Stimulated activated naive B cell treated with anti-CD40 and anti-IgM and Interleukin-4, amounts not matched to agents 10 μg/mL and 1 μg/mL and 100 μg/mL, for 72 hours (primary cell): ENCODE measurements around the gene ACTL6B.

Experiments
- ATAC-seq, 2 donors: fragments of 150-1000 bp; cut with Tn5 transposase; replicated peaks; 2 replicates each; pipeline ENCODE4 v1.10.0; 2021; ENCODE audit warnings: moderate library complexity in 1 of 2
- DNase-seq: peaks from one replicate; pipeline ENCODE4 v3.0.0; 2021
- H3K27ac Mint-ChIP-seq: one replicate; pipeline ENCODE4 v1.8.0; 2022; ENCODE audit warnings: mild to moderate bottlenecking, mixed read lengths
- H3K27me3 Mint-ChIP-seq, 2 donors: one replicate each; pipeline ENCODE4 v1.8.0; 2022; ENCODE audit warnings: mixed read lengths in 2 of 2
- H3K36me3 Mint-ChIP-seq, 2 donors: one replicate each; pipeline ENCODE4 v1.8.0; 2022; ENCODE audit warnings: mixed read lengths in 2 of 2, mild to moderate bottlenecking in 1 of 2
- H3K4me1 Mint-ChIP-seq, 2 donors: one replicate each; pipeline ENCODE4 v1.8.0; 2022; ENCODE audit warnings: mixed read lengths in 2 of 2, mild to moderate bottlenecking in 1 of 2
- H3K4me3 Mint-ChIP-seq, 2 donors: one replicate each; pipeline ENCODE4 v1.8.0; 2022; ENCODE audit warnings: mild to moderate bottlenecking in 2 of 2, mixed read lengths in 2 of 2, moderate library complexity in 1 of 2
- H3K9me3 Mint-ChIP-seq, 2 donors: one replicate each; pipeline ENCODE4 v1.8.0; 2022; ENCODE audit warnings: mixed read lengths in 2 of 2, mild to moderate bottlenecking in 1 of 2

The ACTL6B gene

DNA sequence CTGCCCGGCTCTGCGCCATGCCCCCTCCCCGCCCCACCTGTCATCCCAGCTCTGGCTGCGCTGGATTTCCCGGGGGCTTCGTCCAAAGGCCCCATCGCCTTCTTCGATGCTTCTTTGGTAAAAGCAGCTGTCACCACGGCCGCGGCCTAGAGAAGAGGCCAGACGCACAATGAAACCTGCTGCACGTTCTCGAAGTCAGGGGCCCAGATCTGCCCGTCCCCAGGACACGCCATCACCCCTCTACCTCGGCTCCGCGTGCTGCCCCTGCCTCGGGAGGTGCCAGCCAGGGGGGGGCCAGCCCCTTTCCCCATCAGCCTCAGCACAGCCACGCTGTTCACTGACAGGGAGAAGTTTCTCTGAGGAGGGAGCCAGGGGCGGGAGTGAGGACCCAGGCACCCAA is 31.0 kb upstream of the ACTL6B start:
- H3K27me3 Mint-ChIP-seq, result no peaks in the 10 kb centered on the region
- DNase-seq (no peak), ATAC-seq (no peak)
- H3K4me3 Mint-ChIP-seq, result no peak overlapping the region
- peaks cover 20 to 40% of the 10 kb centered on the region in 2 donors for H3K36me3 Mint-ChIP-seq
- H3K4me1 Mint-ChIP-seq, result peaks cover 28 to 35% of the 10 kb centered on the region in 2 donors
- no peaks in the 10 kb centered on the region for H3K9me3 Mint-ChIP-seq
- no peak overlapping the region for H3K27ac Mint-ChIP-seq

DNA sequence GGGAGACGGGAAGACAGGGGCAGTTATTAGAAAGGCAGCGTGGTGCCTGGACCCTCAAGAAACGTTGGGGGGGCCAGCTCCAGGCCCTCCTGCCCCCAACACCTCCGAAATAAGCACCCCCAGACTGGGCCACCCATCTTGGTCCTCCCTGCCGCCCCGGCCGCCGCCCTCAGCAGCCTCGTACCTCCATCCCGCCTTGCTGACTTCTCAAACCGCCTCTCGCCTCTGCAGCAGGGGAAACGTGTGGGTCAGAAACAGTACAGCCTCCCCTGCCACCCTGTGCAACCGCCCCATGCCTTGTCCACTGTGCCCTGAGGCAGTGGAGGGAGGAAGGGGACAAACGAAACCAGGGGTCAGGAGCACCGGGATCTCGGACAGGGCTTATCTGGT is 30.6 kb upstream of the ACTL6B start:
- Mint-ChIP-seq H3K4me1 (peaks cover 25 to 33% of the 10 kb centered on the region in 2 donors), H3K36me3 (peaks cover 20 to 39% of the 10 kb centered on the region in 2 donors), H3K9me3 (no peaks in the 10 kb centered on the region), H3K4me3 (no peak overlapping the region), H3K27me3 (no peaks in the 10 kb centered on the region), H3K27ac (peak overlapping the region; percentile 86)
- DNase-seq, result no peak
- no peak for ATAC-seq

DNA sequence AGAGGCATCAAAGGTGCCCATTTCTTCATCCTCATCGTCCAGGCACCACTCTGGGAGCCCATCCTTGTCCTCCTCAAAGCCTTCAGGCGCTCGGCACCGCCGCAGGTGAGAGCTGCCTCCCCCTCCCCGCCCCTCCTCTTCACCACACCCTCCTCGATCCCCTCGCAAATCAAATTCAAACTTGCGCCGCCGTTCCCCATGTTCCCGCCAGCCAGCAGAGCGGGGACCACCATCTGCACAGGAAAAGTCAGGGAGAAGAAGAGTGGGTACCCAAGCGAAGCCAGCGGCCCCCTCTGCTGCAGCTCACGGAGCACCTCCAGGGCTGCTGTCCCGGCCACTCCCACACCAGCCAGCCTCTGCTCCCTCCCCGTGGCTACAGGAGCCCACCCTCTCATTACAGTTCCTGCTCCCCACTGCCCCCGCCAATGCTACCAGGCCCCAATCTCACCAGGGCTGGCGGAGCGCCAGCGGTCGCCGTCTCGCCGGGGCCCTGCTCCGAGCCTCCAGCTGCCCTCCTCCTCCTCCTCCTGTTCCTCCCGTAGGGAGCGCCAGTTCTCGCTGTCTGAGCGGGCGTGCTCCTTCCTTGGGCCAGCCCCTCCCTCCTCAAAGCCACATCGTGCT is 30.1 kb upstream of the ACTL6B start:
- peaks cover 22 to 34% of the 10 kb centered on the region in 2 donors for H3K4me1 Mint-ChIP-seq
- H3K4me3 Mint-ChIP-seq, result no peak overlapping the region
- no peak overlapping the region for H3K27ac Mint-ChIP-seq
- H3K27me3 Mint-ChIP-seq, result no peaks in the 10 kb centered on the region
- H3K36me3 Mint-ChIP-seq, result peaks cover 24 to 41% of the 10 kb centered on the region in 2 donors
- DNase-seq (no peak), ATAC-seq (no peak)
- H3K9me3 Mint-ChIP-seq, result no peaks in the 10 kb centered on the region

DNA sequence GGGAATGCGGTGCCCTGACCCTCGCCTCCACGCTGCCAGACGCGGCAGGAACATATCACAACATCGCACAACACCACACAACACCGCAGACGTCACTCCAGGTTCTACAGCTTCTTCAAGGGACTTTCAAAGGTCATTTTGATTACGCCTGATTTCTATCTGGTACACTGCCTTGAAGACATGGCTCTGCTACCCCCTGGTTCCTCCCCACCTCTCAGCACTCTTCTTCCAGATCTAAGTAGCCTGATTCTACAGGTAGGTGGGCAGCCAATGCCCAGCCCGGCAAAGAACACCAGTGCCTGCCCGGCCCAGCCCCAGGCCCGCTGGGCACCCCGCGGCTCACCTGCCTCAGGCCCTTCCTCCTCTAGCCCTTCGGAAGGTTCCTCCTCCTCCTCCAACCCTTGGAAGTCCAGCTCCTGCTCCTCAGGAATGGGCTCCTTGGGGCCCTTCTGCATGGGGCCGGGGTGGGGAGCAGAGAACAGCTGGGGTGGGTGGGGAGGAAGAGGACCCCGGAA is 29.4 kb upstream of the ACTL6B start:
- H3K4me3 Mint-ChIP-seq, result no peak overlapping the region
- no peaks in the 10 kb centered on the region for H3K9me3 Mint-ChIP-seq
- peaks cover 19 to 35% of the 10 kb centered on the region in 2 donors for H3K4me1 Mint-ChIP-seq
- no peak for DNase-seq
- H3K27me3 Mint-ChIP-seq, result no peaks in the 10 kb centered on the region
- ATAC-seq, result no peak
- peaks cover 24 to 41% of the 10 kb centered on the region in 2 donors for H3K36me3 Mint-ChIP-seq
- H3K27ac Mint-ChIP-seq, result peak overlapping the region; percentile 67

DNA sequence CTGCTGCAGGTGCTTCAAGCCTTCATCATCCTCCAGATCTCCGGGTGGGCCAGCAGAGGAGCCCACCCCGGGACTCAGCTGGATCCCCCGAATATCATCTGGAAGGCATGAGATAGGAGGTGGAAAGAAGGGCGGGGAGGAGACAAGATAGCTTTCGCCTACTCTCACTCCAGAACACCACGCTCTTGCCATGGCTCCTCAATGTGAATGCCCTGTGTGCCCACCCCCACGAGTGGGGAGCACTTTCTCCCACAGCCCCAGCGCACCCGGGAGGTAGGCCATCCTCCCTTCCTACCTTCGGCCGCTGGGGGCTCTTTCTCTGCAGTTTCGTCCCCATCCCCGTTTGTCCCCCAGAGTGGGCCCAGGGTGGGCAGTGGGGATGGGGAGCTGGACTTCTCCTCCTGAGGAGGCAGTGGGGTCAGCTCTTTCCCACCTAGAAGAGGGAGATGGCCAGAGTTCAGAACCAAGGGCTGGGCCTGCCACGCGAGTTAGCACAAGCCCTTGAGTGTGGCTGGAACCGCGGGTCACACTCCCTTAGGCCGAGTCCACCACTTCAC is 28.9 kb upstream of the ACTL6B start:
- DNase-seq (no peak), ATAC-seq (no peak)
- Mint-ChIP-seq H3K4me1 (peaks cover 19 to 39% of the 10 kb centered on the region in 2 donors), H3K27ac (peak overlapping the region; percentile 67), H3K4me3 (no peak overlapping the region), H3K9me3 (no peaks in the 10 kb centered on the region), H3K27me3 (no peaks in the 10 kb centered on the region), H3K36me3 (peaks cover 26 to 46% of the 10 kb centered on the region in 2 donors)

DNA sequence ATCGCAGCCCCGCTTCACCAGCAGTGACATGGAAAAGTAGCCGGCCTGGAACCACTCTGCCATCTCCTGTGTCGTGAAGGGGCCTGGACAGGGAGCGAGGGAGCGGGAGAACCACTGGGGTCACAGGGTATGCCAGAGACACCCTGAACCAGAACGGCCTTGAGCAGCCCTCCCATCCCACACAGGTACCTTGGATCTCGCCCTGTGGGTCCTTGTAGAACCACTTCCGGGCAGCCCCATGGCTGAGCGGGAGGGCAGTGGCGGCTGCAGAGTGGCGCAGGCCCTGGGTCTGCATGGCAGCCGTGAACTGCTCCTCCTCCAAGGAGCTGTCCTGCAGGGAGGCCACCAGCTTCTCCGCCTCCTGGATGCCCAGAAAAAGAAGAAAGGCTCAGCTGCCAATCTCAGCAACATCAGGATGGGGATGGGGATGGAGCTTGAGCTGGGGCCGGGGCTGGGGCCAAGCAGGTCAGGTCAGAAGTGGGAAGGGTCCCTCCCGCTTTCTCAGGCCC is 28.3 kb upstream of the ACTL6B start:
- DNase-seq (no peak), ATAC-seq (no peak)
- no peaks in the 10 kb centered on the region for H3K9me3 Mint-ChIP-seq
- H3K27ac Mint-ChIP-seq, result no peak overlapping the region
- peaks cover 29 to 49% of the 10 kb centered on the region in 2 donors for H3K36me3 Mint-ChIP-seq
- H3K4me3 Mint-ChIP-seq, result no peak overlapping the region
- peaks cover 15 to 39% of the 10 kb centered on the region in 2 donors for H3K4me1 Mint-ChIP-seq
- no peaks in the 10 kb centered on the region for H3K27me3 Mint-ChIP-seq

DNA sequence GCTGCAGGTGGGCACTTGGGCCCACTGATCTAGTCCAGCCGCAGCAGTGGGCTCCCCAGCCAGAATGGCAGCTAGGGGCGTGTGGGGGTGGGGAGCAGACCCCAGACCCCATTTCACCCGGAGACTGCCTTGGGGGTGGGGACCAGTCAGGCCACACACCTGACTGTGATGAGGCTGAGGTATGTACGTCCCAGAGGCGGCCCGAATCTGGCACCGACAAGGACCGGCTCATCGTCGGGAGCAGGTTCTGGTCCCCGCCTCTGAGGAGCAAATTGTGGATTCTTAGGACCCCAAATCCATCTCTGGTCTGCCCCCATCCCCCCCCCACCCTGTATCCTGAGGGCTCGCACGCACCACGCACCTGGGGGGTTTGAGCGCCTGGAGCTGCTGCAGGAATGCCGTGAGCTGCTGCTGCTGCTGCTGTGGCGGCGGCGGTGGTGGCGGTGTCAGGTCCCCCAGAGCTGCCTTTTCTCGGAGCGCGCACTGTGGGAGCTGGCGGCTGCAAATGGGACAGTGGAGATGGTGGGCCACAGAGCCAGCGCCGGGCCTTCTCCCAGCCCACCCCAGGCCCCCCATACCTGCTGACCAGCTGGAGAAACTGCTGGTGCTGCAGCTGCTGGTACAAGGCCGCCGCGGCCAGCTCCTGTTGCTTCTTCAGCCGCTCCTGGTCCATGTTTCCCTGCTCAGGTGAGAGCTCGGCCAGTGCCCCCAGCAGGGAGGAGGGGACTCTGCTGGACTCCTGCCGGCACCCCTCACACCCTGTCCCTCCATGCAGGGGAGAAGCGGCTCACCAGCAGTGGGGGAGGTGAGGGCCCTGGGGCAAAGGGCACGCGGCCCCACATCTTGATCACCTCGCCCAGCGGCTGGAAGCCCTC is 27.6 kb upstream of the ACTL6B start:
- H3K4me1 Mint-ChIP-seq, result peaks cover 9 to 38% of the 10 kb centered on the region in 2 donors
- H3K36me3 Mint-ChIP-seq, result peaks cover 32 to 47% of the 10 kb centered on the region in 2 donors

DNA sequence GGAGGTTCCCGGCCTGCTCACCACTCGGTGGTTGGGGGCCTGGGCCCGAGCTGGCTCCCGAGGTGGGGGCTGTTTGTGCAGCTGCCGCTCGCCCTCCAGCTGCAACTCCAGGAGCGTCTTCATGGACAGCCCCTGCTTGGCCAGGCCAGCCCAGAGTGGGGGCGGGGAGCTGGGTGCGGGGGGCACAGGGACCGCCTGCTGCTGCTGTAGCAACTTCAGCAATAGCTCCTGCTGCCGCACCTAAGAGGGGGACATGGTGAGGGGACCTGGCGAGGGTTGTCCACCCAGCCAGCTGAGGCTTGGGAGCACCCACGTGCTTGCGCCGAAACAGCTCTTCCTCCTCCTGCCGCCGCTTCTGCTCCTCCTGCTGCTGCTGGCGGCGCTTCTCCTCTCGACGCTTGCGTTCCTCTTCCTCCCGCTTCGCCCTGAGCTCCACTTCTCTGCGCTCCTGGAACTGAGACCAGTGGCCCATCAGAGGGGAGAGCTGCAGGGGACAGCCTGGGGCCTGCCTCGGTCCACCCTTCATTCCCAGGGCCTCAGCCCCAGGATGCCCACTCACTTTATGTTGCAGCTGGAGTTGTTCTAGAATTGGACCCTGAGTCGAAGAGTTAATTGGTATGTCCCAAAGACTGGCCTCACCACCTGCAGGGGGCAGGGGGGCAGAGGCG is 26.9 kb upstream of the ACTL6B start:
- peaks cover 7 to 37% of the 10 kb centered on the region in 2 donors for H3K4me1 Mint-ChIP-seq
- no peak overlapping the region for H3K4me3 Mint-ChIP-seq
- peaks cover 37 to 47% of the 10 kb centered on the region in 2 donors for H3K36me3 Mint-ChIP-seq
- DNase-seq, result no peak
- H3K27me3 Mint-ChIP-seq, result no peaks in the 10 kb centered on the region
- ATAC-seq, result no peak
- peak overlapping the region; percentile 82 for H3K27ac Mint-ChIP-seq
- no peaks in the 10 kb centered on the region for H3K9me3 Mint-ChIP-seq

More for the DNA sequence above, 27.6 kb upstream of the ACTL6B start:
- ATAC-seq (no peak), DNase-seq (no peak)
- H3K27ac Mint-ChIP-seq, result peak overlapping the region; percentile 82
- no peaks in the 10 kb centered on the region for H3K9me3 Mint-ChIP-seq
- no peak overlapping the region for H3K4me3 Mint-ChIP-seq
- no peaks in the 10 kb centered on the region for H3K27me3 Mint-ChIP-seq

DNA sequence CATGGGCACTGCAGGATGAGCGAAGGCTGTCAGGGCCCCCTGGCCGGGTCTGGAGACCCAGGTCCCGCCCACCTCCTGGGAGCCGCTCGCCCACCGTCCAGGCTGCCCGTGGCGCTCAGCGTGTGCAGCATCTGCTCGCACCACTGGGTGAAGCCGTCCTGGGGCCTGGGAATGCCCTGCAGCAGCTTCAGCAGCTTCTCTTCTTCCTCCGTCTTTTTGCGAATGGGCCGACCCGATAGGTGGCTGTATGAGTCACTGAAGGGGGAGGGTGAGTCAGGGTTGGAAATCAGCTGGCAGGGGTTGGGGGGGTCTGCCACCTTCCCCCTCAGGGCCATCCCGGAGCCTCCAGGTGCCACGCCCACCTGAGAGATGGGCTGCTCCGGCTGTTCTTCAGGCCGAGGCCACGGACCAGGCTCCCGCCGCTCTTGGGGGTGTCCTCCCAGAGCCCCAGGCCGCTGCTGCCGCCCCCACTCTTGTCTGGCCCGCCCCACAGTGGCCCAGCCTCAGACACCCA is 26.0 kb upstream of the ACTL6B start:
- ATAC-seq, result no peak

DNA sequence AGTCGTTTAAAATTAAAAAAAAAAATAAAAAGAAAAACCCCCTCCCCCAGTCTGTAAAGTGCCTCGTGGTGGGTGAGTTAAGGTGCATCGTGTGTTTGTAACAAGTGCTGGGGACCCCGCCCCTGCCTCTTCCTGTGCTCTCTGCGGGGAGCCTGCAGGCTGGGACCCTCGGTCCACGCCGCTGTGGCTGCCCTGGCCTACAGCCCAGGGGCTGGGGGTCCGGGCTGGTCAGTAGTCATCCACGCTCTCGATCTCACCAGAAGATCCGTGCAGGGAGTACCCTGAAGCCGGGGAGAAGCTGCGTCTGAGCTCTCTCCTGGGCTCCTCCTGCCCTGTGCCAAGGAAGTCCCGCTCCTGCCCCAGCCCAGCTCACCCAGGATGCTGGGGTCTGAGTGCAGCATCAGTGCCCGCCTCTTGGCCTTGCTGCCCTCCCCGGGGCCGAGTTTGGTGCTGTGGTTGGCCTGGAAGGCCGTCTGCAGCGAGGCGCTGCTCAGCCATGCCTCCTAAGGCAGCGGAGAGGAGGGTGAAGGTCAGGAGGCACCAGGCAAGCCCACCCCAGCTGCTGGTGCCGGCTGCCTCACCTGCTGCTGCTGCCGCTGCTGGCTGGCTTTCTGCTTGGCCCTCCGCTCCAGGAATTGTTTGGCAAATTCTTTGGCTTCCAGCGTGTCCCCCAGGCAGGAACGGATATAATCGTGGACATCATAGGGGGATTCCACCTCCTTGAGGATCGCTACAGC is 25.4 kb upstream of the ACTL6B start:
- H3K27ac Mint-ChIP-seq, result peak overlapping the region; percentile 51
- H3K36me3 Mint-ChIP-seq, result peaks cover 35 to 46% of the 10 kb centered on the region in 2 donors
- DNase-seq (no peak), ATAC-seq (no peak)
- peaks cover 10 to 39% of the 10 kb centered on the region in 2 donors for H3K4me1 Mint-ChIP-seq
- H3K9me3 Mint-ChIP-seq, result no peaks in the 10 kb centered on the region
- H3K4me3 Mint-ChIP-seq, result no peak overlapping the region
- H3K27me3 Mint-ChIP-seq, result no peaks in the 10 kb centered on the region

More for the DNA sequence above, 26.0 kb upstream of the ACTL6B start:
- Mint-ChIP-seq H3K27me3 (no peaks in the 10 kb centered on the region), H3K9me3 (no peaks in the 10 kb centered on the region), H3K4me3 (no peak overlapping the region), H3K27ac (peak overlapping the region; percentile 31), H3K4me1 (peaks cover 9 to 38% of the 10 kb centered on the region in 2 donors), H3K36me3 (peaks cover 36 to 46% of the 10 kb centered on the region in 2 donors)
- no peak for DNase-seq

DNA sequence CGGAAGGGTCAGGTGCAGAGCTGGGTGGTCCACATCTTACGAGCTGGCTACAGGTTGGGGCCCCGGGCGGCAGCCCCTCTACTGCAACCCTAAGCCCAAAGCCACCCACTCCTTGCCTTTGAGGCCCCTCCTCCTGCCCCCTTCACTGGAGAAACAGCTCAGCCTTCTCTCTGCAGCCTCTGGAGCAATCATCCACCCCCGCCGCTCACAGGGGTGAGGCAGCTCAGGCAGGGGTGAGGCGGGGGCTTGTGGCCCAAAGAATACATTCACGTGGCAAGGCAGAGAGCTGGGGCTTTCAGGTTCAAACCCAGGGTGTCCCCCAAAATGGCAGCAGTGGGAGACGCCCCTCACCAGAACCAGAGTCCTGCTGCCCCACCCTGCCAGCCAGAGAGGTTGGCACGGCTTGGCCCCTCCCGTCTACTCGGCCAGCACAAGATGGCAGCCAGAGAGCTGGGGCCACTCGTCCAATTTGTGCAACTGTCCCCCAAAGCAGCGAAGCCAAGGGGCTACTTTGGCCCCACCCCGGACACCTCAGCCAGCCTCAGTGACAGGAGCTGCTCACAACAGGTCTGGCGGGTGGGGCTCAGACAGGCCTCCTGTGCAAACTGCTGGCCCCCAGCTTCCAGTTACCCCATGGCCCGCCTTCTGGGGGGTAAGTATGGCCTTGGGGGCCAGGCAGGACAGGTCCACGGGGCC is 24.5 kb upstream of the ACTL6B start:
- Mint-ChIP-seq H3K9me3 (no peaks in the 10 kb centered on the region), H3K27me3 (no peaks in the 10 kb centered on the region), H3K36me3 (peaks cover 37 to 48% of the 10 kb centered on the region in 2 donors), H3K4me1 (peaks cover 13 to 44% of the 10 kb centered on the region in 2 donors), H3K4me3 (no peak overlapping the region), H3K27ac (peak overlapping the region; percentile 77)
- ATAC-seq (no peak), DNase-seq (no peak)

DNA sequence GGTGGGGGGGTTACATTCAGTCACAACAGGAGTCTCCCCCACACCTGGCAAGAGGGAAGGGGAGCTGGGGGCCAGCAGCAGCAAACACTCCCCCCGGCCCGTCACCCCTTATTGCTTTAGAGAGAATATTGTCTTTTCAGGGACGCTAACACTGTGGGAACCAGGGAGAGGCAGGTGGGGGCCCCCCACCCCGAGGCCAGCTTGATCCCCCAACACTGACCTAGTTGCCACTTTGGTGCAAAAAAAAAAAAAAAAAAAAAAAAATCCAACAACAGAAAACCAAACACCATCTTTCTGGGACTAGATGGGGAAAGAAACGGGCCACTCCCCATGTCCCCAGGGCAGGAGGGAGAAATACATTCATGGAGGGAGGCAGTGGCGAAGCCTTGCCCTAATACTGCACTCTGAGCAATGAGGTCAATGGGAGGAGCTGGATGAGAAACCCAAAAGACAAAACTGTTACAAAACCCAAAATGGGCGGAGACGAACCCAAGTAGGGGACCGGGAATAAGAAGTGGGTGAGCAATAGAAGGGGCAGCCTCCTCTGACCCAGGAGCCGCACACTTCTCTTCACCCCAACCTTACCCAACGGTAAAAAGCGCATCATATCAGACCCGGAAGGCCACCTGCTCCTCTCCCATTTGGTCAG is 23.8 kb upstream of the ACTL6B start:
- Mint-ChIP-seq H3K4me1 (peaks cover 15 to 44% of the 10 kb centered on the region in 2 donors), H3K27ac (peak overlapping the region; percentile 77), H3K4me3 (peak overlapping the region in 1 of 2 donors; percentile 12), H3K27me3 (no peaks in the 10 kb centered on the region), H3K36me3 (peaks cover 31 to 42% of the 10 kb centered on the region in 2 donors), H3K9me3 (no peaks in the 10 kb centered on the region)
- ATAC-seq, result no peak
- DNase-seq, result no peak
